DOHH2 (cell line): ENCODE measurements around the gene OPA3.

Experiments
- H3F3A ChIP-seq: fragments of 200-600 bp; sonication (generic), shearing (Covaris generic); 2 replicates; pipeline ENCODE4 v1.6.0; 2016; ENCODE audit warnings: antibody characterized with exemption, mild to moderate bottlenecking; ENCODE audit not compliant: control insufficient read depth, insufficient read depth
- H3K27ac ChIP-seq: fragments of 200-600 bp; sonication (generic); 2 replicates; pipeline ENCODE4 v1.5.1; 2014; ENCODE audit warnings: low read depth, mild to moderate bottlenecking, low read length, moderate library complexity
- H3K27me3 ChIP-seq: fragments of 200-600 bp; sonication (generic); 2 replicates; pipeline ENCODE4 v1.6.1; 2014; ENCODE audit warnings: mild to moderate bottlenecking, low read length, mixed read lengths; ENCODE audit not compliant: control insufficient read depth
- H3K36me3 ChIP-seq: fragments of 200-600 bp; sonication (generic); 2 replicates; pipeline ENCODE4 v1.6.1; 2014; ENCODE audit warnings: mild to moderate bottlenecking, low read length, moderate library complexity, mixed read lengths; ENCODE audit not compliant: control insufficient read depth
- H3K4me1 ChIP-seq: fragments of 200-600 bp; sonication (generic); 2 replicates; pipeline ENCODE4 v1.6.1; 2014; ENCODE audit warnings: mild to moderate bottlenecking, low read length, mixed read lengths; ENCODE audit not compliant: control insufficient read depth
- H3K4me2 ChIP-seq: fragments of 200-600 bp; sonication (generic); 2 replicates; pipeline ENCODE4 v1.6.0; 2014; ENCODE audit warnings: mild to moderate bottlenecking, low read length, moderate library complexity
- H3K4me3 ChIP-seq: fragments of 200-600 bp; sonication (generic); 2 replicates; pipeline ENCODE4 v1.5.1; 2014; ENCODE audit warnings: mild to moderate bottlenecking, low read length, mixed read lengths
- H3K79me2 ChIP-seq: fragments of 200-600 bp; sonication (generic); 2 replicates; pipeline ENCODE4 v1.6.1; 2014; ENCODE audit warnings: mild to moderate bottlenecking, low read length, mixed read lengths; ENCODE audit not compliant: control insufficient read depth
- H3K9me2 ChIP-seq: fragments of 200-600 bp; sonication (generic); replicated peaks from 2 replicates; pipeline ENCODE4 v1.6.1; 2014; ENCODE audit warnings: mild to moderate bottlenecking, low read length, mixed read lengths; ENCODE audit not compliant: control insufficient read depth
- H3K9me3 ChIP-seq: fragments of 200-600 bp; sonication (generic); 2 replicates; pipeline ENCODE4 v1.6.1; 2014; ENCODE audit warnings: antibody characterized with exemption, low read length, mixed read lengths; ENCODE audit not compliant: control insufficient read depth, insufficient read depth
- H4K20me1 ChIP-seq: fragments of 200-600 bp; sonication (generic); 2 replicates; pipeline ENCODE4 v1.6.0; 2014; ENCODE audit warnings: low read depth, mild to moderate bottlenecking, antibody characterized with exemption, low read length, moderate library complexity; ENCODE audit not compliant: control insufficient read depth, insufficient read depth
- EZH2phosphoT487 ChIP-seq: fragments of 200-600 bp; sonication (generic); IDR thresholded peaks from 2 replicates; pipeline ENCODE4 v1.6.1; 2017; ENCODE audit warnings: borderline replicate concordance, mild to moderate bottlenecking, antibody characterized with exemption, low read length, moderate library complexity, mixed read lengths
- TF ChIP-seq, protein P1 (sequence below): fragments of 200-600 bp; sonication (generic); IDR thresholded peaks from one replicate; pipeline ENCODE4 v1.5.1; 2014; ENCODE audit warnings: antibody characterized with exemption, mild to moderate bottlenecking, low read depth, low read length; ENCODE audit not compliant: poor library complexity, severe bottlenecking

OPA3 gene

GRCh38 chr19:45558399-45558878 lies 26.2 kb downstream of the OPA3 start:
- peak overlapping the region; percentile 25; the same call in 1 of the 2 replicates for H3K4me2 ChIP-seq
- no peaks in the 10 kb centered on the region for H3K36me3 ChIP-seq
- H3K4me3 ChIP-seq = no peak overlapping the region
- no peaks in the 10 kb centered on the region for H3K9me2 ChIP-seq
- TF ChIP-seq EZH2phosphoT487 = no peak
- TF ChIP-seq, protein P1, sequence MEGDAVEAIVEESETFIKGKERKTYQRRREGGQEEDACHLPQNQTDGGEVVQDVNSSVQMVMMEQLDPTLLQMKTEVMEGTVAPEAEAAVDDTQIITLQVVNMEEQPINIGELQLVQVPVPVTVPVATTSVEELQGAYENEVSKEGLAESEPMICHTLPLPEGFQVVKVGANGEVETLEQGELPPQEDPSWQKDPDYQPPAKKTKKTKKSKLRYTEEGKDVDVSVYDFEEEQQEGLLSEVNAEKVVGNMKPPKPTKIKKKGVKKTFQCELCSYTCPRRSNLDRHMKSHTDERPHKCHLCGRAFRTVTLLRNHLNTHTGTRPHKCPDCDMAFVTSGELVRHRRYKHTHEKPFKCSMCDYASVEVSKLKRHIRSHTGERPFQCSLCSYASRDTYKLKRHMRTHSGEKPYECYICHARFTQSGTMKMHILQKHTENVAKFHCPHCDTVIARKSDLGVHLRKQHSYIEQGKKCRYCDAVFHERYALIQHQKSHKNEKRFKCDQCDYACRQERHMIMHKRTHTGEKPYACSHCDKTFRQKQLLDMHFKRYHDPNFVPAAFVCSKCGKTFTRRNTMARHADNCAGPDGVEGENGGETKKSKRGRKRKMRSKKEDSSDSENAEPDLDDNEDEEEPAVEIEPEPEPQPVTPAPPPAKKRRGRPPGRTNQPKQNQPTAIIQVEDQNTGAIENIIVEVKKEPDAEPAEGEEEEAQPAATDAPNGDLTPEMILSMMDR = peak; percentile 95
- H3K4me1 ChIP-seq = peaks cover 29% of the 10 kb centered on the region
- peaks cover 16% of the 10 kb centered on the region for H3K79me2 ChIP-seq
- H3F3A ChIP-seq = 0 out of 2 replicates have a peak, but pooled peaks cover 4% of the 10 kb centered on the region
- no peaks in the 10 kb centered on the region for H4K20me1 ChIP-seq
- no peaks in the 10 kb centered on the region for H3K27me3 ChIP-seq
- no peaks in the 10 kb centered on the region for H3K9me3 ChIP-seq
- H3K27ac ChIP-seq = no peak overlapping the region

DNA sequence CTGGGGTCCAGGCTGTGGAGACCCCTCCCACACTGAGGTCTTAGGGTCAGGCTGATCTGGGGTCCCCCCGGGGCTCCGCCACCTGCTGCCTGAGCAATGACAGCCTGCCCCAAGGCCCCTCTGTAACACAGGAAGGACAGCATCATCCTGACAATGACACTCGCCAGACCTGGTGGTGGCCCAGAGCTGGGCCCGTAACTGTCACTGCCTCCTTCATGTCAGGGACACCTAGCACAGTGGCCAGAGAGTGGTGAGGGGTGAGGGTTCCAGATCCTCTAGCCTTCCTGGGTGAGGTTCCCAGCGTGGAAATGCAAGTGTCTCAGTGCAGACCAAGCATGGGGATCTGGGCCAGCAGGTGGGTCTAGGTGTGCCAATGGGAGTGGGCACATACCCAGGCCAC lies 27.8 kb downstream of the OPA3 start:
- Histone ChIP-seq H3K36me3 (peaks cover 3% of the 10 kb centered on the region; the same call in 1 of the 2 replicates), H4K20me1 (no peaks in the 10 kb centered on the region), H3K9me3 (no peaks in the 10 kb centered on the region), H3K4me2 (no peak overlapping the region), H3K27me3 (no peaks in the 10 kb centered on the region), H3K9me2 (no peaks in the 10 kb centered on the region), H3F3A (0 out of 2 replicates have a peak, but pooled peaks cover 4% of the 10 kb centered on the region), H3K27ac (no peak overlapping the region), H3K4me1 (peaks cover 13% of the 10 kb centered on the region), H3K79me2 (peaks cover 14% of the 10 kb centered on the region), H3K4me3 (no peak overlapping the region)
- no peak for TF ChIP-seq EZH2phosphoT487
- TF ChIP-seq, protein P1 = no peak

DNA sequence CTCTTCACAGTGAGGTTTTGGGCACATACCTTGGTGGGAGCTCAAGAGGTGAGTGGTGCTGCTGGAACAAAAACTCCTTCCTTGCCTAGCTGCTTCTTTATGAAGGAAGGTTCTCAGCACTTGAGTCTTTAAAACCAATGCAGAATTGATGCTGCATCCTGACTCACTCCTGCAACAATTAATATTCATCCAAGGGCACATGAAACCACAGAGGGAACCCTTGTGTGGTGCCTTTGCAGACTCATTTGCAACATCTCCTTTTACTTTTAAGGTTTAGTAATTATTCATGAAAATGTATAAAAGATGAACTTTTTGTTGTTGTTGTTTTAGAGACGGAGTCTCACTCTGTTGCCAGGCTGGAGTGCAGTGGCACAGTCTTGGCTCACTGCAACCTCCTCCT lies 30.1 kb downstream of the OPA3 start:
- no peaks in the 10 kb centered on the region for H4K20me1 ChIP-seq
- no peak overlapping the region for H3K4me3 ChIP-seq
- TF ChIP-seq, protein P1 = no peak
- TF ChIP-seq EZH2phosphoT487 = no peak
- no peaks in the 10 kb centered on the region for H3K9me2 ChIP-seq
- no peak overlapping the region for H3K27ac ChIP-seq
- H3K79me2 ChIP-seq = peaks cover 10% of the 10 kb centered on the region
- H3K27me3 ChIP-seq = no peaks in the 10 kb centered on the region
- H3F3A ChIP-seq = 0 out of 2 replicates have a peak, but pooled peaks cover 5% of the 10 kb centered on the region
- H3K4me2 ChIP-seq = no peak overlapping the region
- H3K9me3 ChIP-seq = no peaks in the 10 kb centered on the region
- H3K36me3 ChIP-seq = peaks cover 3% of the 10 kb centered on the region; the same call in 1 of the 2 replicates
- H3K4me1 ChIP-seq = peaks cover 13% of the 10 kb centered on the region

GRCh38 chr19:45553464-45553863 lies 31.1 kb downstream of the OPA3 start:
- Histone ChIP-seq H4K20me1 (no peaks in the 10 kb centered on the region), H3K9me2 (no peaks in the 10 kb centered on the region), H3K79me2 (peaks cover 10% of the 10 kb centered on the region), H3K36me3 (peaks cover 3% of the 10 kb centered on the region; the same call in 1 of the 2 replicates), H3K27me3 (no peaks in the 10 kb centered on the region), H3K27ac (no peak overlapping the region), H3K9me3 (no peaks in the 10 kb centered on the region), H3K4me2 (no peak overlapping the region), H3F3A (peaks cover 2% of the 10 kb centered on the region; the same call in 1 of the 2 replicates), H3K4me3 (no peak overlapping the region), H3K4me1 (peaks cover 6% of the 10 kb centered on the region)
- TF ChIP-seq EZH2phosphoT487 = no peak
- TF ChIP-seq, protein P1 = no peak
